Naive thymus-derived CD4-positive, alpha-beta T cell (primary cell): Measurements from ENCODE around the gene CNOT2. TPM values are rescaled to one million over a fixed set of nuclear protein-coding genes. Genes with fewer than 3 reads are reported as not detected.

Experiments used
- ATAC-seq: fragments of 150-1000 bp; cut with Tn5 transposase; 2 replicates; pipeline ENCODE4 v1.10.0; 2021; ENCODE audit warnings: mild to moderate bottlenecking, moderate library complexity
- CTCF ChIA-PET: fragments of 350-600 bp; sonication (Branson Sonifier 250); formaldehyde crosslinking; loops from one replicate; lab custom pipeline; 2021; ENCODE audit warnings: antibody characterized with exemption; lab: Charles Lee
- POLR2A ChIA-PET: fragments of 350-600 bp; sonication (Branson Sonifier 250); formaldehyde crosslinking; loops from one replicate; lab custom pipeline; 2021; ENCODE audit warnings: antibody characterized with exemption, inconsistent platforms; lab: Charles Lee
- DNase-seq, 9 donors: peaks; one replicate each; pipeline versions ENCODE4 v3.0.0 to v3.0.0-alpha.2; 2020 to 2022; ENCODE audit warnings: mixed read lengths in 1 of 9
- H3K27ac ChIP-seq: one replicate; pipeline ENCODE4 v1.7.0; 2013; ENCODE audit warnings: mild to moderate bottlenecking, low read depth, low read length, moderate library complexity
- H3K27me3 ChIP-seq, 2 donors: one replicate each; pipeline ENCODE4 v1.7.0; 2013; ENCODE audit warnings: low read length in 2 of 2, mild to moderate bottlenecking in 2 of 2, moderate library complexity in 2 of 2; ENCODE audit not compliant: control insufficient read depth in 2 of 2, insufficient read depth in 2 of 2
- H3K36me3 ChIP-seq, 3 experiments: 1 replicate in 2 of 3; 2 replicates in 1 of 3; pipeline ENCODE4 v1.7.0; 2013; ENCODE audit warnings: low read length in 3 of 3, mild to moderate bottlenecking in 3 of 3, moderate library complexity in 1 of 3; ENCODE audit not compliant: insufficient read depth in 3 of 3, control insufficient read depth in 2 of 3
- H3K4me1 ChIP-seq, 2 donors: one replicate each; pipeline ENCODE4 v1.7.0; 2013; ENCODE audit warnings: low read length in 2 of 2, mild to moderate bottlenecking in 2 of 2, moderate library complexity in 1 of 2; ENCODE audit not compliant: control insufficient read depth in 2 of 2, insufficient read depth in 2 of 2
- H3K4me3 ChIP-seq: 2 replicates; pipeline ENCODE4 v1.7.0; 2013; ENCODE audit warnings: mild to moderate bottlenecking, low read length
- H3K9me3 ChIP-seq, 3 experiments: 1 replicate in 2 of 3; 2 replicates in 1 of 3; pipeline ENCODE4 v1.7.0; 2013; ENCODE audit warnings: low read length in 3 of 3; ENCODE audit not compliant: control insufficient read depth in 2 of 3
- H3K27ac Mint-ChIP-seq, 9 donors: one replicate each; pipeline ENCODE4 v1.8.0; 2020 to 2022; ENCODE audit warnings: mixed read lengths in 9 of 9, mild to moderate bottlenecking in 8 of 9, moderate library complexity in 5 of 9, inconsistent platforms in 2 of 9
- H3K27me3 Mint-ChIP-seq, 5 donors: one replicate each; pipeline ENCODE4 v1.8.0; 2021 to 2022; ENCODE audit warnings: mixed read lengths in 5 of 5, mild to moderate bottlenecking in 1 of 5
- H3K36me3 Mint-ChIP-seq, 5 donors: one replicate each; pipeline ENCODE4 v1.8.0; 2020 to 2022; ENCODE audit warnings: mixed read lengths in 5 of 5, mild to moderate bottlenecking in 3 of 5, inconsistent platforms in 1 of 5
- H3K4me1 Mint-ChIP-seq, 7 donors: one replicate each; pipeline ENCODE4 v1.8.0; 2020 to 2022; ENCODE audit warnings: mixed read lengths in 7 of 7, mild to moderate bottlenecking in 3 of 7, inconsistent platforms in 1 of 7
- H3K4me3 Mint-ChIP-seq, 10 donors: one replicate each; pipeline ENCODE4 v1.8.0; 2020 to 2022; ENCODE audit warnings: mild to moderate bottlenecking in 10 of 10, mixed read lengths in 10 of 10, moderate library complexity in 6 of 10, inconsistent platforms in 2 of 10
- H3K9me3 Mint-ChIP-seq, 11 donors: one replicate each; pipeline ENCODE4 v1.8.0; 2020 to 2022; ENCODE audit warnings: mixed read lengths in 11 of 11, mild to moderate bottlenecking in 4 of 11, inconsistent platforms in 1 of 11, moderate library complexity in 1 of 11
- intact Hi-C, 2 donors: fragments of 100-400 bp; cut with micrococcal nuclease; formaldehyde crosslinking; loops; one replicate each; pipeline ENCODE4 v1.15.1; 2023
- polyA plus RNA-seq, 2 donors: library from polyadenylated mRNA; unstranded; fragments of 300-500 nt; fragmentation: Illumina TruSeq; gene quantifications; one replicate each; pipeline ENCODE4 v1.2.3, GENCODE V29; 2021
- total RNA-seq, 6 experiments: library from RNA in 5 of 6; stranded (reverse) in 5 of 6; gene quantifications; 1 replicate in 5 of 6; 2 replicates in 1 of 6; pipeline ENCODE4 v1.2.3 and lab custom pipeline; 2021 to 2026

CNOT2 gene
- total and polyA plus RNA-seq, 7 experiments from 2014 or later = 76.2 to 144 (median 116) TPM

DNA sequence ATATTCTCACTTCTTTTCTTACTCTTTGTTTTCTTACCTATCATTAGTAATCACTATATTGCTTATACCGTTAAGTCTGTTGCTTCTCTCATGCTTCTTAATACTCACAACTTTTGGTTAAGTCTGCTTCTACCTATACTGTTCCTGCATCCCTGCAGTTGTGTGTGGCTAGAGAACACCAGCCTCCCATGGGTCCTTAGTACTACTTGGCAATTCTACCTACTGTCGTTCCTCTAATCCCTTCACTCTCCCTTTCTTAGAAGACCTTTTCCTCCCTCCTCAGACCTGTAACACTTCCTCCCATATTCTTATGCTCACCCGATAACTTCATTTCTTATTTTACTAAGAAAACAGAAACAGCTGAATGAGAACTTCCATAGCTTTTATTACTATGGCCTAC is 29.3 kb downstream of the CNOT2 start:
- POLR2A ChIA-PET = interaction anchor here (0.7 to 1.0 kb wide), 3 partner anchors 24 to 33 kb away, joined by 3 to 6 read pairs (median 4); no protein-coding TSS in a partner anchor
- intact Hi-C loops = no loop called here
- Mint-ChIP-seq H3K9me3 (no peaks in the 10 kb centered on the region), H3K4me1 (peaks cover 21 to 94% (median 87%) of the 10 kb centered on the region in 7 donors), H3K36me3 (peaks cover 4 to 42% (median 26%) of the 10 kb centered on the region in 5 donors), H3K4me3 (peak overlapping the region in 4 of 10 donors; percentile 18 to 42 (median 20)), H3K27me3 (no peaks in the 10 kb centered on the region), H3K27ac (peak overlapping the region in 6 of 9 donors; percentile 0 to 56 (median 25))
- H3K9me3 ChIP-seq = no peaks in the 10 kb centered on the region
- H3K36me3 ChIP-seq = no peaks in the 10 kb centered on the region
- no peak overlapping the region for H3K27ac ChIP-seq
- H3K4me3 ChIP-seq = no peak overlapping the region
- H3K4me1 ChIP-seq = peaks cover 4 to 29% of the 10 kb centered on the region in 2 donors
- H3K27me3 ChIP-seq = no peaks in the 10 kb centered on the region
- no peak for ATAC-seq
- CTCF ChIA-PET = no interaction called here
- no peak for DNase-seq

DNA sequence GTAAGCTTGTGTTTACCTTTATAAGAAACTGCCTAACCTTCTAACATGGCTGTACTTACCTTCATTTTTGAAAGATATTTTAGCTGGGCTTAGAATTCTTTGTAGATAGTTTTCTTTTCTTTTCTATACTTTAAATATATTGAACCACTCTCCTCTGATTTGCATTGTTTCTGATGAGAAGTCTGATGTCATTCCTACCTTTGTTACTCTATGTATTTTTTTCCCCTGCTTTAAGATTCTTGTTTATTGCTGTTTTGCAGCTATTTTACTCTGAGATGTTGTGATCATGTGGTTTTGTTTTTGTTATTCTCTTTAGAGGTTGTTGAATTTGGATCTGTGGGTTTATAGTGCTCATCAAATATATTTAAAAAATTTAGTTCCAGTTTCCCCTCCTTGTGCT is 31.8 kb downstream of the CNOT2 start:
- ATAC-seq (no peak), DNase-seq (no peak)
- POLR2A ChIA-PET = interaction anchor here (0.5 to 1.8 kb wide), 3 partner anchors 22 to 135 kb away, joined by 3 to 7 read pairs (median 3); partner anchors contain the start of gene CNOT2
- H3K9me3 Mint-ChIP-seq = no peaks in the 10 kb centered on the region
- intact Hi-C loops = no loop called here
- peaks cover 8 to 45% (median 37%) of the 10 kb centered on the region in 5 donors for H3K36me3 Mint-ChIP-seq
- H3K27me3 Mint-ChIP-seq = no peaks in the 10 kb centered on the region
- Histone ChIP-seq H3K4me3 (no peak overlapping the region), H3K27ac (no peak overlapping the region), H3K9me3 (no peaks in the 10 kb centered on the region), H3K36me3 (peaks cover 0 to 3% (median 0%) of the 10 kb centered on the region in 3 experiments), H3K4me1 (peaks cover 3 to 18% of the 10 kb centered on the region in 2 donors), H3K27me3 (no peaks in the 10 kb centered on the region)
- CTCF ChIA-PET = no interaction called here
- H3K4me1 Mint-ChIP-seq = peaks cover 28 to 94% (median 85%) of the 10 kb centered on the region in 7 donors
- peak overlapping the region in 8 of 9 donors; percentile 10 to 68 (median 48) for H3K27ac Mint-ChIP-seq
- peak overlapping the region in 6 of 10 donors; percentile 6 to 44 (median 36) for H3K4me3 Mint-ChIP-seq

DNA sequence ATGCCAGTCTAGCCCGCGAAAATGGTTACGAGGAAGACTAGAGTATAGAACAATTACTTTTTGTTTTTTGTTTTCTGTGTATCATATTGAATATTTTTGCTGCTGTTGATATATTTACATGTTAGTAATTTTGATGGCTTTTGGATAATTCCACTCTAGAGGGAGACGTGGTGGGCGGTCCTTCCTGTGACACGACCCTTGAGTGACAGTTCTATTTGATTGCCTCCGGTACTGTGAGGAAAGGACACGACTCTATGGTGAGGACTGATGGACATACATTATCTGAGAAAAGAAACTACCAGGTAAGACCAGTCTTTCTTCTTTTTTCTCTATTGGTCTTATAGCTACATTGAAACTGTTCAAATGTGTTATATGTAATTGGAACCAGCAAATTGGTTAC is 34.7 kb downstream of the CNOT2 start:
- Histone ChIP-seq H3K27me3 (no peaks in the 10 kb centered on the region), H3K9me3 (no peaks in the 10 kb centered on the region), H3K4me3 (no peak overlapping the region), H3K4me1 (peaks cover 0 to 3% of the 10 kb centered on the region in 2 donors), H3K27ac (no peak overlapping the region), H3K36me3 (peaks cover 0 to 6% (median 0%) of the 10 kb centered on the region in 3 experiments)
- POLR2A ChIA-PET = no interaction called here
- Mint-ChIP-seq H3K27me3 (no peaks in the 10 kb centered on the region), H3K9me3 (no peaks in the 10 kb centered on the region), H3K4me3 (peak overlapping the region in 2 of 10 donors; percentile 19 to 27), H3K4me1 (peaks cover 24 to 85% (median 71%) of the 10 kb centered on the region in 7 donors), H3K36me3 (peaks cover 8 to 41% (median 31%) of the 10 kb centered on the region in 5 donors), H3K27ac (peak overlapping the region in 5 of 9 donors; percentile 8 to 49 (median 31))
- CTCF ChIA-PET = no interaction called here
- DNase-seq = no peak
- intact Hi-C loops = loop anchor here in 1 of 2 donors (2.0 kb wide), 1 partner anchor 15 kb away; no protein-coding TSS in a partner anchor
- ATAC-seq = no peak

DNA sequence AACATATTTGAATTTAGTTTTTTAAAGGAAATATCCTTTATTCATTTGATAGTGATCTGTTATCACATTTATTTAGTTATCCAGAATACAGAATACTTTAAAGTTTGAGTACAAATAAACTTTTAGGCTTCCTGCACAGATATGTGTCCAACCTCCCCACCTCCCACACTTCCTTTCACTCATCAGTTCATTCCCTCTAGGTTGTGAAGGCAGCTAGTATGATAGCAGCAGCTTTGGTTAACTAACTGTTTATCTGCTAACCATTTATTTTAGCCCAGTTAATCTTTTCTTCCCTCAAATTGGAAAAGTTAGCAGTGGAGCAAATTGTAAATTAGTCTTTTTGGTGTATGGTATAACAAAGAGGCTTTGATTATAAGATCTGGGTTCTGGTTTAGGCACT is 35.7 kb downstream of the CNOT2 start:
- no peak overlapping the region for H3K27ac ChIP-seq
- intact Hi-C loops = loop anchor here in 1 of 2 donors (2.0 kb wide), 1 partner anchor 14 kb away; no protein-coding TSS in a partner anchor
- H3K36me3 ChIP-seq = peaks cover 0 to 6% (median 0%) of the 10 kb centered on the region in 3 experiments
- H3K4me3 ChIP-seq = no peak overlapping the region
- CTCF ChIA-PET = no interaction called here
- DNase-seq = no peak
- no peaks in the 10 kb centered on the region for H3K27me3 ChIP-seq
- H3K36me3 Mint-ChIP-seq = peaks cover 8 to 35% (median 23%) of the 10 kb centered on the region in 5 donors
- H3K27me3 Mint-ChIP-seq = no peaks in the 10 kb centered on the region
- H3K9me3 Mint-ChIP-seq = no peaks in the 10 kb centered on the region
- POLR2A ChIA-PET = no interaction called here
- H3K27ac Mint-ChIP-seq = peak overlapping the region in 3 of 9 donors; percentile 3 to 23 (median 11)
- peaks cover 20 to 79% (median 67%) of the 10 kb centered on the region in 7 donors for H3K4me1 Mint-ChIP-seq
- peak overlapping the region in 1 of 10 donors; percentile 14 for H3K4me3 Mint-ChIP-seq
- peaks cover 0 to 3% of the 10 kb centered on the region in 2 donors for H3K4me1 ChIP-seq
- ATAC-seq = no peak
- H3K9me3 ChIP-seq = no peaks in the 10 kb centered on the region

DNA sequence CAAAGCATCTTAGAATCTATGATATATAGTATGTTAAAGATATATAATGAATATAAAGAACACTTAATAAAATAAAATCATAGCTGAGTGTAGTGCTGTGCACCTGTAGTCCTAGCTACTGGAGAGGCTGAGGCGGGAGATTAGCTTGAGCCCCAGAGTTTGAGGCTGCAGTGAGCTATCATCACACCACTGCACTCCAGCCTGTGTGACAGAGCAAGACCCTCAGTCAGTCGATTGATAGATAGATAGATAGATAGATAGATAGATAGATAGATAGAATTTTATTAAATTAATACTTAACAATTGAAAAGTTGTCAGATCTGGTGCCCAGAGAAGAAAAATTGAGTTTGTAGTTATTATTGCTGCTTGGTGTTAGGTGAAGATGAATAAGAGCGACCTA is 40.0 kb downstream of the CNOT2 start:
- no peaks in the 10 kb centered on the region for H3K9me3 ChIP-seq
- no peak for DNase-seq
- no peaks in the 10 kb centered on the region for H3K27me3 Mint-ChIP-seq
- POLR2A ChIA-PET = no interaction called here
- no peak overlapping the region for H3K4me3 Mint-ChIP-seq
- no peak overlapping the region for H3K4me3 ChIP-seq
- intact Hi-C loops = loop anchor here in 1 of 2 donors (5.0 kb wide), 1 partner anchor 41 kb away; the partner anchor contains the start of gene CNOT2
- H3K4me1 Mint-ChIP-seq = peaks cover 7 to 73% (median 56%) of the 10 kb centered on the region in 7 donors
- CTCF ChIA-PET = no interaction called here
- no peak for ATAC-seq
- no peak overlapping the region for H3K27ac ChIP-seq
- no peaks in the 10 kb centered on the region for H3K9me3 Mint-ChIP-seq
- peak overlapping the region in 1 of 9 donors; percentile 30 for H3K27ac Mint-ChIP-seq
- H3K4me1 ChIP-seq = peaks cover 0 to 3% of the 10 kb centered on the region in 2 donors
- H3K36me3 ChIP-seq = peaks cover 0 to 11% (median 0%) of the 10 kb centered on the region in 3 experiments
- peaks cover 10 to 27% (median 24%) of the 10 kb centered on the region in 5 donors for H3K36me3 Mint-ChIP-seq
- H3K27me3 ChIP-seq = no peaks in the 10 kb centered on the region

DNA sequence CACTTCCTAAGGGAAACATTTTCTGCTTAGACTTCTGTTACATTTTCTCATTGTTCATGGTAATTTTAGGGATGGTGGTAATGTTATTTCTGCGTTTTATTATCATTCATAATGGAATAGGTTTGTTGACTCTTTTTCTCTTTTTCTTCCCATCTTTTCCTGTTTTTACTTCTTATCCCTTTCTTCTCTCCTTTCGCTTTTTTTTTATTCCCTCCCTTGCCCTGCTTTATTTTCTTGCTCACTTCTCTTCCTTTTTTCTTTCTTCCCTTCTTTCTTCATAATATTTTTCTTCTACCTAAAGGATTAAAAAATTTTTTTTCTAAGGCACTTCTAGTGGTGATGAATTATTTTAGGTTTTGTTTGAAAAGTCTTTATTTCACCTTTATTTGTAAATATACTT is 45.6 kb downstream of the CNOT2 start:
- H3K36me3 Mint-ChIP-seq = peaks cover 6 to 45% (median 35%) of the 10 kb centered on the region in 5 donors

More for the DNA sequence above, 45.6 kb downstream of the CNOT2 start:
- ChIA-PET POLR2A (interaction anchor here (0.6 to 1.5 kb wide), 2 partner anchors 12 to 29 kb away, joined by 3 read pairs; no protein-coding TSS in a partner anchor), CTCF (interaction anchor here (0.7 kb wide), 1 partner anchor 23 kb away, joined by 3 read pairs; no protein-coding TSS in a partner anchor)
- H3K27me3 ChIP-seq = no peaks in the 10 kb centered on the region
- intact Hi-C loops = no loop called here
- H3K27ac ChIP-seq = no peak overlapping the region
- peaks cover 0 to 8% (median 0%) of the 10 kb centered on the region in 3 experiments for H3K36me3 ChIP-seq
- ATAC-seq (no peak), DNase-seq (no peak)
- H3K27me3 Mint-ChIP-seq = no peaks in the 10 kb centered on the region
- no peaks in the 10 kb centered on the region for H3K9me3 ChIP-seq
- no peak overlapping the region for H3K4me3 ChIP-seq
- H3K27ac Mint-ChIP-seq = peak overlapping the region in 4 of 9 donors; percentile 3 to 71 (median 54)
- peaks cover 0 to 2% (median 0%) of the 10 kb centered on the region in 11 donors for H3K9me3 Mint-ChIP-seq
- peak overlapping the region in 4 of 10 donors; percentile 3 to 48 (median 30) for H3K4me3 Mint-ChIP-seq
- peaks cover 17 to 70% (median 60%) of the 10 kb centered on the region in 7 donors for H3K4me1 Mint-ChIP-seq
- H3K4me1 ChIP-seq = no peaks in the 10 kb centered on the region
